CD1c-positive myeloid dendritic cell (primary cell): Measurements from ENCODE around the gene ACBD6.
"Not testable (repeated sequence)": the region's sequence is repeated elsewhere in the genome, so short reads cannot be mapped to it uniquely, and the experiment has no call there.

Source experiments
- DNase-seq: peaks from one replicate; pipeline ENCODE4 v3.0.0-alpha.2; 2016; ENCODE audit errors: extremely low spot score

ACBD6 gene

DNA sequence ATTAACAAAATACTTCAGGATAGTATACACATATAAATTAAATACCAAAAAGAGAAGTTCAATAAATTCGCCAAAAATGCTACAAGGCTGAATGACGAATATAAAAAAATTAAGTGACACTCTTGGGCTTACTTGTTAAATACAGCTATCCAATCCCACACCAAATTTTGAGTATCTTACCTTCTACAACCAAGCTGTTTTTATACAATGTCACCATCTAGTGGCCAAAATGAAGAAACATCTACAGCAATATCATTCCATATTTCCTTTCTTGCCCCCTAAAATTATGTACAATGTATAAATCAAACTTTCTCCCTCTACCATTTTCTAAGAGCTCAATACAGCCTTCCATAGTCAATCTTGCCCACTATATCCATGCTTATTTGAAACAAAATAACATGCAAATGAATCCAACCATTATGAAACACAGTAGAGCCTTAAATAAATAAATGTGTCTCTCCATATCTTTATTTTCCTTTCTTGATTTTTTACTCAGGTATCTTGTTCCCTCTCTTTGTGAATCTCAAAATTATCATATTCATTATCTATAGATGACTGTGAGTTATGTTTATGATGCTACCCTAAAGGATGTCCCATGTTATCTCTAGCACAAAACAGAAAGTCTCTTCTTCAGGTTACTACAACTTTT, 86.3 kb downstream of the ACBD6 start:
- peak; percentile 48 for DNase-seq

DNA sequence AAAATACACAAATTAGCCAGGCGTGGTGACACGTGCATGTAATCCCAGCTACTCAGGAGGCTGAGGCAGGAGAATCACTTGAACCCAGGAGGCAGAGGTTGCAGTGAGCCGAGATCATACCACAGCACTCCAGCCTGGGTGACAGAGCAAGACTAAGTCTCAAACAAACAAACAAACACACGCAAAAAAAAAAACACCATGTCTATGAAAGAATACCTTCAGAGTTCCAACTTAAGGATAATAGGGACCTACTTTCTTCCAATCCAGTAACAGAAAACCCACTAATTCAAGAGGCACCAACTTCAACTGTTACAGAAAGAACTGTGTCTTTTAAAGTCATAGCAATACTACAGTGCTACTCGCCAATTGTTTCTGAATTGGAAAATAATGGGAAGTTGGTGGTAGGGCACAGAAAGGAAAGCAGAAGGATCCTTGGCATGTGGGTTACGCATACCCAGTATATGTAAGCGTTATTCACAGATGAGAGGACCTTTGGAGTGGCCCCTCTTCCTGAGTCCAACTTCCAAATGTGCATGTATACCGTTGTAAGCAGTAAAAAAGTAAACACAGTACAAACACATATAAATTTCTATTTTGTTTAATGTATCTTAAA, 87.0 kb downstream of the ACBD6 start:
- DNase-seq: peak; percentile 46

DNA sequence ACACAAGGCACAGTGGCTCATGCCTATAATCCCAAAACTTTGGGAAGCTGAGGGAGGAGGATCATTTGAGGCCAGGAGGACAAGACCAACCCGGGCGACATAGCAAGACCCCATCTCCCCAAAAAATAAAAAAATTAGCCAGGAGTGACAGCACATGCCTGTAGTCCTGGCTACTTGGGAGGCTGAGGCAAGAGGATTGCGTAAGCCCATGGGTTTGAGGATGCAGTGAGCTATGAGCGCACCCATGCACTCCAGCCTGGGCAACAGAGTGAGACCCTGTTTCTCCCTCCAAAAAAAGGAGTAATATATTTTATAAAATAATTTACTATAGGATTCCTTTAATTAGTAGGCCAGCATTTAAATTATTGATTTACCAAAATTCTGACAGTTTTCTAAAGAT, 89.8 kb downstream of the ACBD6 start:
- DNase-seq: no peak

DNA sequence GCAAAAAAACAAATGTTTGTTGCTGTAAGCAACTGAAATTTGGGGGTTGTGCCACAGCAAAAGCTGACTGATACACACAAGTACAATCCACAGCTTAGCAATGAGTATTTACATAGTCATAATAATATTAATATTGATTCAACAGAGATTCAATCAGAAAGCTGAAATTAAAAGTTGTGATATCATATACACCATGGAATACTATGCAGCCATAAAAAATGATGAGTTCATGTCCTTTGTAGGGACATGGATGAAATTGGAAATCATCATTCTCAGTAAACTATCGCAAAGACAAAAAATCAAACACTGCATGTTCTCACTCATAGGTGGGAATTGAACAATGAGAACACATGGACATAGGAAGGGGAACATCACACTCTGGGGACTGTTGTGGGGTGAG, 94.2 kb downstream of the ACBD6 start:
- DNase-seq: not testable (repeated sequence)

DNA sequence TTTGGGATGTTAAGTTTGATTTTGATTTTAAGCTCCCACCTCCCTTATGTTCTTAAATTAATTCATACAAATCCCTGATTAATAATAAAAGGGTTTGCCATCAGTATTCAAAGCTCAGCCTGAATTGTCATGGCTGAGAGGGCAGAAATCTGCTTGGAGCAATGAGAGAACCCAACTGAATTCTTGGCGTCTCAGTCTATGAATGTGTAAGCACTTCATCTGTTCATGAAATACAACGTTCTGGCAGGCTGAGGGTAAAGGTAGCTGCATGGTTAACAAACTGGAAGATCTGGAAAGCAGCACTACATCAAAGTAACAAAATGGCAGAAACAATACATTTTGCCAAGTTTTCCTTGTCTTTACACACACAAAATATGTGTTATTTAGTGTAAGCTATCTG, 95.3 kb downstream of the ACBD6 start:
- no peak for DNase-seq

DNA sequence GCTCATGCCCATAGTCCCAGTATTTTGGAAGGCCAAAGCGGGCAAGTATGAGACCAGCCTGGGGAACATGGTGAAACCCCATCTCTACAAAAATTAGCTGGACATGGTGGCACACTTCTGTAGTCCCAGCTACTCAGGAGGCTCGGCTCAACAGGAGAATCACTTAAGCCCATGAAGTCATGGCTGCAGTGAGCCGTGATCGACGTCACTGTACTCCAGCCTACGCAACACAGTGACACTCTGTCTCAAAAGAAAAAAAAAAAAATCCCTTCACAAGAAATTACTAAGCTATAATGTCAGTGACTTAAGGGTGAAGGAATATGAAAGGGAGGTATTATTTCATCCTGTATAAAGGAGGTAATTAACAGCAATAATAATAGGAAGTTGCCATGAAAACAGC, 99.8 kb downstream of the ACBD6 start:
- DNase-seq: peak; percentile 3

DNA sequence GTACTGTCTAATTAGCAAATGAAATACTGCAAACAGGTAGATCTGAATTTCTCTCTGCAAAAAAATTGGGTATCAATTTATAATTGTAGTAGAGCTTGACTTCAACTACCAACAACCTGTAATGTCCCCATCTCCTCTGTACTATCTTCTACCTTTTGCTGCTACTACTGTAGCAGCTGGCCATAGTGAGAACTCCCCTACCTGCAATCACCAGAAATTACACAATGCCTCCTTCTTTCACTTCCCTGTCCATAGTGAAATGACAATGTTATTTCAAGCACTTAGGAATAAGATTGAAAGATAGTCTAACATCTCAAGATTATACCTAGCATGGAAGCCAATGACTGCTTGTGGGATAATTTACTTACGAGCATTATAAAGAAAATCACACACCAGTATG, 100.4 kb downstream of the ACBD6 start:
- DNase-seq: peak; percentile 43

DNA sequence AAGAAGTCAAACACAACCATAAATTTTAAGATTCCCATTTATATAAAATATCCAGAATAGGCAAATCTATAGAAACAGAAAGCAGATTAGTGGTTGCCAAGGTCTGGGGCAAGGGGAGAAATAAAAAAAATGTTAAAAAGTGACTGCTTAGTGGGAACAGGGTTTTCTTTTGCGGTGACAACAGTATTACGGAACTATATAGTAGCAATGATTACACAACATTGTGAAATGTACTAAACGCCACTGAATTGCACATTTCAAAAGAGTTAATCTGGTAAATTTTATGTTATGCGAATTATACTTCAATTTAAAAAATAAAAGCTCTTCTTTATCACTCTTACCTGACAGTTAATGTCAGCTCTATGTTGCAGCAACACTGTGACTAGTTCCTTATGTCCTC, 105.2 kb downstream of the ACBD6 start:
- DNase-seq: peak; percentile 78

DNA sequence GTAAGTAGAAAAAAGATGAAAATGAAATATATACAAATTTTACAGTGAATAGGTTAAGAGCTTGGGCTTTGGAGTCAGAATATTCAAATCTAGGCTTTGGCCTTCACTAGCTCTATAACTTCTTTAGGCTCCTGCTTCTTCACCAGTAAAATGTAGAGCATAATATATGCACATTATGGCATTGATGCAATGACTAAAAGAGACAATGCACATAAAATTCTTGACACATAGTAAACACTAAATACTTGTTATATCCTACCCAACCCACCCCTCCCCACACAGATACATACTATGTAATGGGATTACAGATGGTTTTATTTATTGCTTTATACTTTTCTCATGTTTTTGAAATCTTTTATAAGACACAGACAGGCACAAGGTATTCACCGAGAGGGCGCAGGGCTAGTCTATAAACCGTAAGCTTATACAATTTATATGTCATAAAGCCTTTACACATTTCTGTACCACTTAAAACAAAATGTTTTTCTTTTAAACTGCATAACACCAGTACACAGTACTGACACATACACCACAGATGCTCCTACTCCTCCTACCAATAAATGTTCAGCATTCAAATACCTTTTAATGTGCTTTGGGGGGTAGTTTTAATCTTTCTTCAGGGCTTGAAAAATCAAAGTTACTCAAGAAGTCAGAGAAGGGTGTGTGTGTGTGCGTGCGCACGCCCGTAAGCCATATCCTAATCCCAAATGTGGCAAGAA, 109.8 kb downstream of the ACBD6 start:
- no peak for DNase-seq

DNA sequence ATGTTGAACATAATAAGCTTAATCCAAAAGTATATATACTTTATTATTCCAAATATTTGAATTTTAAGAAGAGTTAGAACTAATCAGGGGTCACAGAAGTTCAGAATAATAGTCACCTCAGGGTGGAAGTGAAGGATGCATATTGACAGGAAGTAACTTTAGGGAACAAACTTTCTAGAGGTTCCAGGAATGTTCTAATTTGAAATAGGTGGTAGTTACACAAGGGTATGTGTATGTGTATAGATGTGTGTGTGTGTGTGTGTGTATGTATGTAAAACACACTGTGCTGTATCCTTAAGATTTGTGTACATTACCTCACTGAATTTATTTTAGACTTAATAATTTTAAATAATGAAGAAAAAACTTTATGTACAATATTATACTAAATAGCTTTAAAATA, 110.4 kb downstream of the ACBD6 start:
- peak; percentile 11 for DNase-seq

DNA sequence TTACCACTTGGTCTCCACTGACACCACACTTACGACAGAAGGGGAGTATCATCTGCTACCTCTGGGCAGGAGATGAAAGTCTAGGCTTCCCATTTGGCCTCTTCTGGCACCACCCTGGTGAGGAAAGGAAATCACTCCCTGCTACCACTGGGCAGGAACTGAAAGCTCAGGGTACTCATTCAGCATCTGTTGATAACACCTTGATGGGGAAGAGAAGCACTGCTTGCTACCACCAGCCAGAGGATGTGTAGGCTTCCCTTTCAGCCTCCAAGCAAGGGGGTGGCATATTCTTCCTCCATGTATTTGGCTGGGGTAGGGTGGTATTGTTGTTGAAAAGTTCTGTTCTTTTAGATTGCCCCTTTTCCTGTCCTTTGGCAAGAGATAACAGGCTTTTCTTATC, 115.0 kb downstream of the ACBD6 start:
- no peak for DNase-seq

DNA sequence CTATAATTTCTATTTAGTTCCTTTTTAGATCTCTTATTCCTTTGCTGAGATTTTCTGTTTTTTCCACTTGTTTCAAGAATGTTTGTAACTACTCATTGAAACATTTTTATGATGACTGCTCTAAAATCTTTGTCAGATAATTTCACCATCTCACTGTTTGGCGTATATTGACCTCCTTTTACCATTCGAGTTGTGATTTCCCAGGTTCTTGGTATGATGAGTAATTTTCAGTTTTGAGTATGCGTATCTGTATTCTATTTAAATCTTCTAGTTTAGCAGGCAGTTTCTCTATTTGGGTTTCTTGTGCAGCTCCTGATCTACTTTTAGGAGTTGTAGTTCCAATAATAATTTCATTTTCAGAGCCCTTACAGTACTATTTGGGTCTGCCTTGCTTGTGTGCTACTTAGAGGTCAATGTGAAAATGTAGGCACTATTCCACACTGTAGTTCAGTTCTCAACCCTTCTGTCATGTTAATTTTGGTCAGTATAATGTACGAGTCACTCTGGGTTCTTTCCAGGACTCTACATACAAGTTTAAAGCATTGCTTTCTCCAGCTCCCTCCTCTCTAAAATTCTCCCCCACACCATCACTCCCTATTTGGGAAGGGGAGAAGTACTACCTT, 115.5 kb downstream of the ACBD6 start:
- DNase-seq: no peak

DNA sequence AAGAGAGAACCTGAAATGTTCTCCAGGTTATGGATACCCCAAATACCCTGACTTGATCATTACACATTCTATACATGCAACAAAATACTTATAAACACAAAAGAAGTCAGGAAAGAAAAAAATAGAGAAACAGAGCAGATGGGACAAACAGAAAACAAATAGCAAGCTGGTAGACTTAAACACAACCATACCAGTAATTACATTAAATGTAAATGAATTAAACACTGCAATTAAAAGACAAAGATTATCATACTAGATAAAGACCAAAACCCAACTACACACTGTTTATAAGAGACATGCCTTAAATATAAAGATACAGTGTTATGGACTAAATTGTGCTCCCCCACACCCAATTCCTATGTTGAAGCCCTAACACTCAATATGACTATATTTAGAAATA, 117.2 kb downstream of the ACBD6 start:
- DNase-seq: no peak

DNA sequence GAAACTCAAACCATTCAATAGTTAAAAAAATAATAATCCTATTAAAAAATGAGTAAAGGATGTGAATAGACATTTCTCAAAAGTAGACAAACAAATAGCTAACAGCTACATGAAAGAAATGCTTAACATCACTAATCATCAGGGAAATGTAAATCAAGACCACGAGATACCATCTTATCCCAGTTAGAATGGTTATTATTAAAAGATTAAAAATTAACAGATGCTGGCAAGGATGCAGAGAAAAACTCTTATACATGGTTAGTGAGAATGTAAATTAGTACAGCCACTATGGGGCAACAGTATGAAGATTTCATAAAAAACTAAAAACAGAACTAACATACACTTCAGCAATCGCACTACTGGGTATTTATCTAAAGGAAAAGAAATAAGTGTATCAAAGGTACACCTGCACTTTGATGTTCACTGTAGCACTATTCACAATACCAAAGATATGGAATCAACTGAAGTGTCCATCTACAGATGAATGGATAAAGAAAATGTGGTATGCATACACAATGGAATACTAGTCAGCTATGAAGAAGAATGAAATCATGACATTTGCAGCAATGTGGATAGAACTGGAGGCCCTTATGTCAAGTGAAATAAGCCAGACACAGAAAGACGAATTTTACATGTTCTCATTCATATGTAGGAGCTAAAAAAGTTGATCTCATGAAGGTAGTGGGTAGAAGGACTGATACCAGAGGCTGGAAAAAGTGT, 117.9 kb downstream of the ACBD6 start:
- DNase-seq: no peak

DNA sequence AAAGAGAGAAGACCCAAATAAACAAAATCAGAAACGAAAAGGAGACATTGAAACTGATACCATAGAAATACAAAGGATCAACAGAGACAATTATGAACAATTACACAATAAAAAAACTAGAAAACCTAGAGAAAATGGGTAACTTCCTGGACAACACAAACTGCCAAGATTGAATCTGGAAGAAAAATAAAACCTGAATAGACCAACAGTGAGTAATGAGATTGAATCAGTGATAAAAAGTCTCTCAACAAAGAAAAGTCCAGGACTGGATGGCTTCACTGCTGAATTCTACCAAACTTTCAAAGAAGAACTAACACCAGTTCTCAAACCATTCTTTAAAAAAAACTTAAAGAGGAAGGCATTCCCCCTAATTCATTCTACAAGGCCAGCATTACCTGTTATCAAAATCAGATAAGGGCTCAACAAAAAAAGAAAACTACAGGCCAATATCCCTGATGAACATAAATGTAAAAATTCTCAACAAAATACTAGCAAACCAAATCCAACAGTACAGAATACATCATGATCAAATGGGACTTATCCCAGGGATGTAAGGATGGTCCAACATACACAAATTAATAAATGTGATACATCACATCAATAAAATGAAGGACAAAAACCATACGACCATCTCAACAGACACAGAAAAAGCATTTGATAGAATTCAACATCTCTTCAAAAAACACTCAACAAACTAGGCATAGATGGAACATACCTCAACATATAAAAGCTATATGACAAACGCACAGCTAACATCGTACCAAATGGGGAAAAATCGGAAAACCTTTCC, 119.9 kb downstream of the ACBD6 start:
- DNase-seq: no peak

DNA sequence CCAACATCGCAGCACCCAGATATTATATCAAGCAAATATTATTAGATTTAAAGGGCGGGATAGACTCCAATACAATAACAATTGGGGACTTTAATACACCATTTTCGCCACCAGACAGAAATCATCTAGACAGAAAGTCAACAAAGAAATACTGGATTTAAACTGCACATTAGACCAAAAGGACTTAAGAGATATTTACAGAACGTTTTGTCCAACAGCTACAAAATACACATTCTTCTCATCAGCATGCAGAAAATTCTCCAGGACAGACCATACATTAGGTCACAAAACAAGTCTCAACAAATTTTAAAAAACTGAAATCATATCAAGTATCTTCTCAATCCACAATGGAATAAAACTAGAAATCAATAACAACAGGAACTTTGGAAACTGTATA, 121.2 kb downstream of the ACBD6 start:
- no peak for DNase-seq

DNA sequence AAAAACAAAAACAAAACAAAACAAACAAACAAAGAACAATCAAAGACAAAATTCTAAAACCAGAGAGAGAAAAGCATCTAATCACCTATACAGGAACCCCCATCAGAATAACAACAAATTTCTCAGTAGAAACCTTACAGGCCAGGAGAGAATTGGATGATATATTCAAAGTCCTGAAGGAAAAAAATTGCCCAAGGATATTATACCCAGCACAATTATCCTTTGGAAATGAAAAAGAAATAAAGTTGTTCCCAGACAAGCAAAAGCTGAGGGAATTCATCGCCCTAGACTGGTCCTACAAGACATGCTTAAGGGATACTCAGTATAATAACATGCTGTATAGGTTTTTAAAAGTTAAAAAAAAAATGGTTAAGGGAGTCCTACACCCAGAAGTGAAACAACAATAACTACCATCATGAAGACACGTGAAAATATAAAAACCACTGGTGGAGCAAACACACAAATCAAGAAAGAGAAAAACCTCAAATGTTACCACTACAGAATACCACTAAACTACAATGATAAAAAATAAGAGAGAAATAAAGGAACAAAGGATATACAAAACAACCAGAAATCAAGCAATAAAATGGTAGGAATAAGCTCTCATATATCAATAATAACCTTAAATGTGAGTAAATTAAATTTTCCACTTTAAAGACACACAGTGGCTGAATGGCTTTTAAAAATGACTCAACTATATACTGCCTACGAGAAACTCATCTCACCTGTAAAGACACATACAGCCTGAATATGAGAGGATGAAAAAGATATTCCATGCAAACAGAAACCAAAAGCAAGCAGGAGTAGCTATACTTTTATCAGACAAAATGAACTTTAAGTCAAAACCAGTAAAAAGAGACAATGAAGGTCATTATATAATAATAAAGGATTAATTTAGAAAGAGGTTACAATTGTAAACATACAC, 121.9 kb downstream of the ACBD6 start:
- no peak for DNase-seq

DNA sequence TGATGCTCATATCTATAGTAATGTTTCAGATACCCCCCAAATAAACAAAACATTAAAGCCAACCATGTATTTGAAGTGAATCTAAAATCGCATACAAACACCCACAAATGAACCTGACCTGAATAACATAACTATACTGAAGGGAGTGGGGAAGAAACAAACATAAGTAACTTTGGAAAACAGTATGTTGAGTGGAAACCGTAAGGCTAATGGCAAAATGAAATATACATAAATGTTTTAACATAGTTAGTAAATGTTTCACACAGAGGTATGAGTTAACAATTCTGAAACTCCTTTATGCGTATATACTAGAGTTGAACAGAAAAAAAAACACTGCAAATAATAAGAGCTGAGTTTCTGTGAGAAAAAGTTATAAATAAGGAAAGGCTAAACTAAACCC, 125.6 kb downstream of the ACBD6 start:
- no peak for DNase-seq

DNA sequence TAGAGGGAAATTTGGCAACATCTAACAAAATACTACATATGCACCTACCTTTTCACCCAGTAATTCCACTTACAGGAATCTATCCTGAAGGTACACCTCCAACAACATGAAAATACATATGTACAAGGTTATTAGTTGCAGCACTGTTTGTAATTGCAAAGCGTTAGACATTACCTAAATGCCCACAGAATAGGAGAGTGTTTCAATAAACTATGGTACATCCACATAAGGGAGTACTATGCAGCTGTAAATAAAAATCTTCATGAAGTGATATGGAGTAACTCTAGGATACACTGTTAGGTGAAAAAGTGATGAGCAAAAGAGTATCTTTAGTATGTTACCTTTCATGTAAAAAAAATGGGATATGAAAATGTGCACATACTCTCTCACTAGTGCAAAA, 126.1 kb downstream of the ACBD6 start:
- no peak for DNase-seq

DNA sequence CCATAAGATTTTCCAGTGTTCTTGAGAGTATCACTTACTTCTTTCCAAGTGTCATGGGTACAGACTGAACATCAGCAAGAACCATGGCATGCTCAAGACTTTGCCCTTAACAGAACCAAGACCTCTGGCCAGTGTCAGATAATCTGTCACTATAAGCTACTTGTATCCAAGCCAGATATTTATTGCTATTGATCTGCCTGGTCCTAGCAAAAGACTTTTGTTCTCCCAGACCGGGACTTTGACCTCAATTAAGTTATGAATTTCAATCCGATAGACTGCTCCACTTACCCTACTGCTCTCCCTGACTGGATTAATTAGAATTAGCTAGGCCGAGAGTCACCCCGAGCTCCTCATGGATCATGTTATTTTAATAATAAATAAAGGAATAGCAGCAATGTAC, 129.6 kb downstream of the ACBD6 start:
- no peak for DNase-seq
